PFSK-1 (cell line): ENCODE data around the gene LRRC27.

ENCODE experiments used
- POLR2AphosphoS5 ChIP-seq: IDR thresholded peaks from 2 replicates; pipeline ENCODE4 v1.6.1; 2012; ENCODE audit warnings: low read depth, mild to moderate bottlenecking, control low read depth, low read length, moderate library complexity
- REST ChIP-seq, 2 experiments: IDR thresholded peaks; 2 replicates each; pipeline versions ENCODE4 v1.6.1 to v1.8.0; 2011 to 2012; ENCODE audit warnings: low read depth in 2 of 2, low read length in 2 of 2, control low read depth in 1 of 2, inconsistent platforms in 1 of 2, mild to moderate bottlenecking in 1 of 2, moderate library complexity in 1 of 2; ENCODE audit not compliant: insufficient read depth in 1 of 2
- TAF1 ChIP-seq: IDR thresholded peaks from 2 replicates; pipeline ENCODE4 v1.6.1; 2012; ENCODE audit warnings: low read length, control low read depth, borderline replicate concordance; ENCODE audit not compliant: insufficient read depth

DNA sequence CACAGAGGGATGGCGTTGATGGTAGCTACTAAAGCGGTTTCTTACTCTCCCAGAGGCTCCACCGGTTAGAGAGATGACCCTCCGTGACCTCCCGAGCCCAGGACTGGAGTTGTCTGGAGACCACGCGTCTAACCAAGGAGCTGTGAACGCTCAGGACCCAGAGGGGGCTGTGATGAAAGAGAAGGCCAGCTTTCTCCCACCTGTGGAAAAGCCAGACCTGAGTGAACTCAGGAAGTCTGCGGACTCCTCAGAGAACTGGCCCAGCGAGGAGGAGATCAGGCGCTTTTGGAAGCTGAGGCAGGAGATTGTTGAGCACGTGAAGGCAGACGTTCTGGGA is 15.9 kb downstream of the LRRC27 start:
- TF ChIP-seq REST (IDR thresholded peaks at IDR 0.05; ENCODE audit: insufficient read depth in 1 of 2, low read depth in 2 of 2, low read length in 2 of 2) = no peak
- TF ChIP-seq TAF1 = no peak
- TF ChIP-seq POLR2AphosphoS5 = no peak
